Stimulated activated naive CD8-positive, alpha-beta T cell treated with anti-CD3 and anti-CD28 coated beads, Interleukin-15, amount 100 ng/mL, for 72 hours (primary cell): ENCODE measurements around the gene SHOC2.

Source experiments
- ATAC-seq: fragments of 150-1000 bp; cut with Tn5 transposase; 2 replicates; pipeline ENCODE4 v1.10.0; 2021; ENCODE audit warnings: mild to moderate bottlenecking, moderate library complexity
- DNase-seq, 2 donors: peaks; one replicate each; pipeline ENCODE4 v3.0.0; 2021 to 2022
- H3K27ac Mint-ChIP-seq, 2 donors: one replicate each; pipeline ENCODE4 v1.8.0; 2022; ENCODE audit warnings: mild to moderate bottlenecking in 2 of 2, mixed read lengths in 2 of 2, moderate library complexity in 2 of 2
- H3K27me3 Mint-ChIP-seq: one replicate; pipeline ENCODE4 v1.8.0; 2022; ENCODE audit warnings: mixed read lengths
- H3K4me1 Mint-ChIP-seq: one replicate; pipeline ENCODE4 v1.8.0; 2022; ENCODE audit warnings: mild to moderate bottlenecking, mixed read lengths
- H3K4me3 Mint-ChIP-seq, 2 donors: one replicate each; pipeline ENCODE4 v1.8.0; 2022; ENCODE audit warnings: mild to moderate bottlenecking in 2 of 2, mixed read lengths in 2 of 2, moderate library complexity in 1 of 2
- H3K9me3 Mint-ChIP-seq, 2 donors: one replicate each; pipeline ENCODE4 v1.8.0; 2022; ENCODE audit warnings: mixed read lengths in 2 of 2

SHOC2 gene

DNA sequence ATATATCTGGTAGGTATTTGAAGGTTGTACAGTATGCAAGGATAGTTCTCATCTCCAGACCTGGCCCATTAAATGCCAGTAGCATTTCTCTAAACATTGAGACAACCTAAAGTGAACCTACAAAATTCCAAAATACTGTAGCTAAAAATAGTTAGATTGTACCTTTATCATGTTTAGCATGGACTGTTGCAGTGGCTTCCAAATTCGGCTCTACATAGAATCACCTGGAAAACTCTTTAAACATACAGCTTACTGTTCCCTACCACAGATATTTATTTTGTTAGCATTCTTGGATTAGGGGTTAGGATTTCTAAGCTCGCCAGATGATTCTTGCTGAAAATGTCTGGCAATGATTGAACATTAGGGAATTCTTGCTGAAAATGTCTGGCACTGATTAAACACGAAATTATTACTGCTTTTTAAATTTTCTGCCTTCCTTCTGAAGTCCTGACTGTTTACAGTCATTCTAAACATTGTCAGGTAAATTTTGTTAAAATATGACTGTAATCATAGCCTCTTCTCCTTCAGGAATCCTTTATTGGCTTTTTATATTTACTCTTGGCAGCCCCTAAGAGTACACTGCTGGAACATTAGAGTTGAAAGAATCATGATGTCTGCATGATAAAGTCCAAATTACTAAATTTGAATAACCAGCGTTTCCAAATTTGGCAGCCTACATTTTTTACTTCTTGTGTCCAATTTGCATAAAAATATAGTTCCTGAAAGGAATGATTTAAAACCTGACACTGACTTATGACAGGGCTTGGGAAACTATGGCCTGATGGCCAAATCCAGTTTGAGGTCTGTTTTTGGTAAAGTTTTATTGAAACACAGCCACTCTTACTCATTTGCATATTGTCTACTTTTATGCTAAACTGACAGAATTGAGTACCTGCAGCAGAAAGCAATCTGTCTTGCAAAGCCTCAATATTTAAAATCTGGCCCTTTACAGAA lies 40.3 kb downstream of the SHOC2 start:
- H3K27ac Mint-ChIP-seq = no peak overlapping the region
- H3K4me3 Mint-ChIP-seq = no peak overlapping the region
- H3K9me3 Mint-ChIP-seq = no peaks in the 10 kb centered on the region
- DNase-seq = no peak
- no peaks in the 10 kb centered on the region for H3K27me3 Mint-ChIP-seq
- ATAC-seq = no peak
- peaks cover 43% of the 10 kb centered on the region for H3K4me1 Mint-ChIP-seq

DNA sequence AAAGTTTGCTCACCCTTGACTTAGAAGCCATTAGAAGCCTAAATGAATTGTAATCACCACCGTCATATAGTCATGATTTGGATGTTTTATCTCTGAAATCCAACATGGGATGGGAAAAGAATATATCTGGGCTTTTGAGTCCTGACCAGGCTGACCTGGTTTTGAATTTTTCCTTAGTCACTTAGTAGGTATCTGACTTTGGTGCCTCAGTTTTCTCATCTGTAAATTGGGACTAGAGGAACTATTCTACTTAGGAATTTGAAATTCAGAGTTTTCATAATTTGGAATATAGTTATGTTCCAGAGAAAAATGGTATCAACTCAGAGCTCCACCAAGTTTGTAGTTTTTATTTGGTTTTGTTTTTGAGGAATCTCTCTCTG lies 40.9 kb downstream of the SHOC2 start:
- Mint-ChIP-seq H3K9me3 (no peaks in the 10 kb centered on the region), H3K27ac (no peak overlapping the region), H3K4me3 (no peak overlapping the region), H3K27me3 (no peaks in the 10 kb centered on the region), H3K4me1 (peaks cover 40% of the 10 kb centered on the region)
- ATAC-seq = no peak
- no peak for DNase-seq

DNA sequence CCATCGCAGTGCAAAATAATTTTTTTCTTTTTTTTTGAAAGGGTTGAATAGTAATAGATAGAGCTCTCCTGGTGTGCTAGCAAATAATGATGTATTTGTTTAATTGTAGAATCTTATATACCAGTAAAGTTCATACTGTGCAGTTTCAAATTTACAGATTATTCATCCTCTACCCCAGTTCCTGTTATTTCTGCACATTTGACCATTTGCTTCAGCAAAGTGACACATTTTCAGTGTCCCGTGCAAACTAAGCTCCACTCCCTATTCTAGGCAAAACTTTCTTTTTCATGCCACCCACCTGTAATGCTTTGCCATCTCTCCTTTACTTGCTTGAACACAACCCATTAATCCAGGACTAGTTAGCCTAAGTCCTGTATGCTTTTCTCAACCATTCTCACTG lies 43.0 kb downstream of the SHOC2 start:
- Mint-ChIP-seq H3K4me3 (no peak overlapping the region), H3K27me3 (no peaks in the 10 kb centered on the region), H3K9me3 (no peaks in the 10 kb centered on the region), H3K27ac (no peak overlapping the region), H3K4me1 (peaks cover 37% of the 10 kb centered on the region)
- no peak for ATAC-seq
- no peak for DNase-seq

DNA sequence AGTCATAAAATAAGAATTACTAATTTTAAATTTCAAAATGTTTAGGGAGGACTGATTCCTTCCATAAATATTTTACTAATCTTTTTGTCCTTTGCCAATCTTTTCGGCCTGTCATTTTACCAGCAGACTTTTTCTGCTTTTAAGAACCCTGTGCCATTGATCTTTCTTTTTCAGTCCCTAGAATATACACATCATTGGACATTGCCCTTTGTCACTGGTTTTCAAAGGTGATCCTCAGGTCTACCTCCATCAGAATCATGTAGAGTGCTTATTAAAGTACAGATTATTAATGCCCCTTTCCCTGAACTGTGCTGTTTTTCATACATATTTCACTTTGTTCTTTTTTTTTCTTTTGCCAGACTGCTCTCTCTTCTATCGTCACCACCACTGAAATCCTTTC lies 43.8 kb downstream of the SHOC2 start:
- DNase-seq = no peak
- Mint-ChIP-seq H3K4me1 (peaks cover 31% of the 10 kb centered on the region), H3K4me3 (no peak overlapping the region), H3K27ac (no peak overlapping the region), H3K27me3 (no peaks in the 10 kb centered on the region), H3K9me3 (no peaks in the 10 kb centered on the region)
- no peak for ATAC-seq

DNA sequence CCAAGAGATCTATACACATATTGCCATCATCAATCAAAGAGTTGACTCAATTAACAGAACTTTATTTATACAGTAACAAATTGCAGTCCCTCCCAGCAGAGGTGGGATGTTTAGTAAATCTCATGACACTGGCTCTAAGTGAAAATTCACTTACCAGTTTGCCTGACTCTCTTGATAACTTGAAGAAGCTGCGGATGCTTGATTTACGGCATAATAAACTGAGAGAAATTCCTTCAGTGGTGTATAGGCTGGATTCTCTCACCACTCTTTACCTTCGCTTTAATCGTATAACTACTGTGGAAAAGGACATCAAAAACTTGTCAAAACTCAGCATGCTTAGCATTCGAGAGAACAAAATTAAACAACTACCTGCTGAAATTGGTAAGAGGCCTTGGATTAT lies 45.3 kb downstream of the SHOC2 start:
- no peaks in the 10 kb centered on the region for H3K27me3 Mint-ChIP-seq
- H3K9me3 Mint-ChIP-seq = no peaks in the 10 kb centered on the region
- H3K27ac Mint-ChIP-seq = no peak overlapping the region
- H3K4me3 Mint-ChIP-seq = no peak overlapping the region
- H3K4me1 Mint-ChIP-seq = peaks cover 28% of the 10 kb centered on the region
- no peak for ATAC-seq
- no peak for DNase-seq

DNA sequence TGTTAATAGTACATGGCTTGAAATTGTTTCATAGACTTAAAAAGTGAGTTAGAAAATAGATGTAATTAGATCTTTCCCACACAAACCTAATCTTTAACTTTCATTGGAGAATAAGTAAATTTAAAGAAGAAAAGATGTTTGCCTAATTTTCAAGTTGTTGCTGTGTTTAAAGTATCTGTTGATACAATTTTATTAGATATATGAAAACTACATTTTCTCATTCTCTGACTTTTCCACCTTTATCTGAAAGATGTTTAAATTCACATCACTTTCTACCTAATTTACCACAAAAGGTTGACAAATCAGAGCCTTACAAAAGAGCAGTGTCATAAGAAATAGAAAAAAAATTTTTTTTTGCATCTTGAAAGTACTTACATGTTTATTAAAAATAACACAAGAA lies 45.8 kb downstream of the SHOC2 start:
- Mint-ChIP-seq H3K4me1 (peaks cover 31% of the 10 kb centered on the region), H3K27me3 (no peaks in the 10 kb centered on the region), H3K4me3 (no peak overlapping the region), H3K9me3 (no peaks in the 10 kb centered on the region), H3K27ac (no peak overlapping the region)
- no peak for DNase-seq
- no peak for ATAC-seq

DNA sequence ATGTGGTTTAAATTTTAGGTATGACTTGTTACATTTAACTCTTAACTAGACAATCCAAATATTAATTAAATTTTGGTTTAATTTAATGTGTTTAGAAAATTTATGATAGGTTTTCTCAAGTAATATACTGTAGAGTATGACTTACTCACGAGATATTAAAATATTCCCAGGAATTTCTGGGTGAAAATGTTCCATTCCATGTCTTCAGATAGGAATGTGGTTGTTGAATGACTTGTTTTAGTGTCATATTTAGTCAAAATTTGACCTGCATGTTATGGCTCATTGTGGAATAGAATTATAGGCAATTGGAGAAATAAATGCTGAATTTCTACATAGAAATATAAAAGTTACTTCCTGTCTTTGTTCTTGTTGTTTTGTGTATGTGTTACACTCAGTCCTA lies 46.7 kb downstream of the SHOC2 start:
- no peak for ATAC-seq
- Mint-ChIP-seq H3K4me3 (no peak overlapping the region), H3K27ac (no peak overlapping the region), H3K27me3 (no peaks in the 10 kb centered on the region), H3K4me1 (peaks cover 41% of the 10 kb centered on the region), H3K9me3 (no peaks in the 10 kb centered on the region)
- DNase-seq = no peak

DNA sequence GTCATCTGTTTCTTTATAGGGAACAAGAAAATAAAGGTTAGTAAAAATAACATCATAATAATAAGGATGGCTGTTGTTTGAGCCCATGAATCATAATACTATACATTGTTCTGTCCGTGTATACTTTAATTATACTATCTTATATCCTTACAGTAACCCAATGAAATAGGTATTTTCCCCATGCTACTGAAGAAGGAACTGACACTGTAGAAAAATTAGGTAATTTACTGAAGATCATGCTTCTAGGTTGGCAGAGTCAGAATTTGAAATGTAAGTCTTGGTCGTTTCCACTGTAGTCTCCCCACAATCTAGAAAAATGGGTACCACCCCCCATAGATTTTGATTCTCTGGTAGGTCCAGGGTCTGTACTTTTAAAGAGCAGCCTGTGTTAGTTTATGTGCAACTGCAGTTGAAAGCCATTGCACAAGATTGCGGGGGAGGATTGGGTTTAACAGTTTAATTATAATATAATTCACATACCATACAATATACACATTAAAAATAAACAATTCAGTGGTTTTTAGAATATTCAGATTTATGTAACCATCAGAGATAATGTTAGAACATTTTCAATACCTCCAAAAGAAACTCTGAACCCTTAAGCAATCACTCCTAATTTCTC lies 47.7 kb downstream of the SHOC2 start:
- no peak overlapping the region for H3K27ac Mint-ChIP-seq
- H3K9me3 Mint-ChIP-seq = no peaks in the 10 kb centered on the region
- DNase-seq (no peak), ATAC-seq (no peak)
- peaks cover 45% of the 10 kb centered on the region for H3K4me1 Mint-ChIP-seq
- H3K4me3 Mint-ChIP-seq = no peak overlapping the region
- H3K27me3 Mint-ChIP-seq = no peaks in the 10 kb centered on the region

DNA sequence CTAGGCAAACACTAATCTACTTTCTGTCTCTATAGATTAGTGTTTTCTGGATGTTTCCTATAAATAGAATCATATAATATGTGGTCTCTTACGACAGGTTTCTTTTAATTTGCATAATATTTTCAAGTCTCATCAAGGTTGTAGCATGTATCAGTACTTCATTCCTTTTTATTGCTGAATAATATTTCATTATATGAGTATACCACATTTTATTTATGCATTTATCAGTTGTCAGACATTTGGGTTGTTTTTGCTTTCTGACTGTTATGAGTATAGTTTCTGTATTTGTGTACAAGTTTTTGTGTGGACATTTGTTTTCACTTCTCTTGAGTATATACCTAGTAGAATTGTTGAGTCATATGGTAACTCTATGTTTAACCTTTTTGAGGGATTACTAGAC lies 48.2 kb downstream of the SHOC2 start:
- ATAC-seq = no peak
- DNase-seq = no peak
- Mint-ChIP-seq H3K4me3 (no peak overlapping the region), H3K9me3 (no peaks in the 10 kb centered on the region), H3K4me1 (peaks cover 45% of the 10 kb centered on the region), H3K27ac (no peak overlapping the region), H3K27me3 (no peaks in the 10 kb centered on the region)

DNA sequence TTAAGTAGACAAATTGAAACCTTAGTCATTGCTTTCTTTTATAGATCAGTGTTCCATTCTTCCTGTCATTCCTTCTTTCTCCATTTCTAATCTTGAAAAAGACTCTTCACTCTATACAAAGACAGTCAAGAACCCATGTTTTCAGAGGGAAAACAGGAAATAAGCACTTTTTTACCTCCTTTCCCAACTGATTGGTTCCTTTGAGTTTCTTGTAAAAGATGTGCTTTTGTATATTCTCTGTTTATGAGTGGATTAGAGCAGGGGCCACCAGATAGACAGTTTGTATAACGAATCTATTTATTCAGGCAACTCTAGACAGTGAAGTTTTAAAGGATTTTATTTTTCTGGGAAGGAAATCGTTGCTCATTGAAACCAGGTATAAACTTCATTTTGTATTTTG lies 49.8 kb downstream of the SHOC2 start:
- peaks cover 43% of the 10 kb centered on the region for H3K4me1 Mint-ChIP-seq
- no peak overlapping the region for H3K4me3 Mint-ChIP-seq
- H3K27me3 Mint-ChIP-seq = no peaks in the 10 kb centered on the region
- ATAC-seq (no peak), DNase-seq (no peak)
- no peaks in the 10 kb centered on the region for H3K9me3 Mint-ChIP-seq
- no peak overlapping the region for H3K27ac Mint-ChIP-seq

DNA sequence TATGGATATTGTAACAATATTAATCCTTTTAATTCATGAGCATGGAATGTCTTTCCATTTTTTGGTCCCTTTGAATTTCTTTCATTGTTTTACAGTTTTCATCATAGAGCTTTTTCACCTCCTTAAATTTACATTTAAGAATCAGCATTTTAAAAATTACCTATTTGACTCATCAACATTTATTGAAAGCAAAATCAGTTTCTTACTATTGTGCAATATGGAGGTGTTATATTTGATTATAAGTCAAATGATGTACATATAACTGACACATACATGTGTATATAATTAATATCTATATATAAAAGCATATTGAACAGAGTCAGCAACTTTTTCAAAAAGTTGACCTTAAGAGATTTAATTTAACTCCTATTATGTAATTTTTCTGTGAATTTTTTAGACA lies 52.2 kb downstream of the SHOC2 start:
- no peak overlapping the region for H3K4me3 Mint-ChIP-seq

DNA sequence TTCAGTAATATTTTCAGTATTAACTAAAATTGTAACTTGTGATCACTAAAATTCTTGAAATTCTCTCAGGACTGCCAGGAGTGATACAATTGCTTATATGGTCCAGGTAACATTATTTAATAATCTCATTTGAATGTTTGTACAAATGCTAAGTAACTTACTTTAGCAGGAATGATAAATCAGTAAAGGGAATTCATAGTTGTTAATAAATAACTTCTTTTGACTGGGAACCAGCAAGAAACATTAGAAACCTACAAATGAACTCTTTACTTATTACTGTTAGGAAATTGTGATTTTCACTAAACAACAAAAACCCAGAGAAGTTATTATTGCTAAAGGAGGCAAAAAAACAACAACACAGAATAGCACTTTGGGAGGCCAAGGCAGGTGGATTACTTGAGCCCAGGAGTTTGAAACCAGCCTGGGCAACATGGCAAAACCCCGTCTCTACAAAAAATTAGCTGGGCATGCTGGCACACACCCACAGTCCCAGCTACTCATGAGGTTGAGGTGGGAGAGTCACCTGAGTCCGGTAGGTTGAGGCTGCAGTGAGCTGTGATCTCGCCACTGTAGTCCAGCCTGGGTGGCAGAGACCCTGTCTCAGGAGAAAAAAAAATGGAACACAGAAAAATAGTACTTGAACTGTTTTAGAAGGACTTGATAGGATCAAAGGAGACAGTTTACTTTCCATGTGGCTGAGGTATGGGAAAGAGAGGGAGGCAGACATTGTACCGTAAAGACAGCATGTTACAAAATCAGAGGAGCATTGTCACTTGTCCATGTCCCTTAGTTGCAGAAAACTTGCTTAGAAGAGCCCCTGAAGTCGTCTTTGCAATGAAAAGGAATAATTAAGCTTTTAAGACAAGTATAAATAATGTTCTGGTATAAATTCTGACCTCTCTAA lies 53.1 kb downstream of the SHOC2 start:
- Mint-ChIP-seq H3K27me3 (no peaks in the 10 kb centered on the region), H3K27ac (no peak overlapping the region), H3K9me3 (no peaks in the 10 kb centered on the region), H3K4me1 (peaks cover 44% of the 10 kb centered on the region), H3K4me3 (no peak overlapping the region)
- ATAC-seq = no peak
- no peak for DNase-seq

More for the DNA sequence above, 52.2 kb downstream of the SHOC2 start:
- ATAC-seq = no peak
- Mint-ChIP-seq H3K27me3 (no peaks in the 10 kb centered on the region), H3K4me1 (peaks cover 43% of the 10 kb centered on the region), H3K9me3 (no peaks in the 10 kb centered on the region), H3K27ac (no peak overlapping the region)
- DNase-seq = no peak

DNA sequence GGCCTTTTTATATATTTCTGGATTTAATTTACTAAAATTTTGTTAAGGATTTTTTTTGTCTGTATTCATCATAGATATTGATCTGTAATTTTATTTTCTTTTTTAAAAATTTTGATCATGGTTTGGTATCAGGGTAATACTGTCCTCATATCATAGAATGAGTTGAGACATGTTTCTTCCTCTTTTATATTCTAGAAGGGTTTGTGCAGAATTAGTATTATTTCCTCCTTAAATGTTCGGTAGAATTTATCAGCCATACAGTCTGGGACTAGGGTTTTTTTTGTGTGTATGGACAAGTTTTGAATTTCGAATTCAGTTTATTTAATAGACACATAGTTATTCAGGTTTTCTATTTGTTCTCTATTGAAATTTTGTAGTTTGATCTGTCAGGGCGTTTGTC lies 54.0 kb downstream of the SHOC2 start:
- no peak for ATAC-seq
- Mint-ChIP-seq H3K9me3 (no peaks in the 10 kb centered on the region), H3K4me1 (peaks cover 51% of the 10 kb centered on the region), H3K4me3 (no peak overlapping the region), H3K27ac (no peak overlapping the region), H3K27me3 (no peaks in the 10 kb centered on the region)
- DNase-seq = no peak

DNA sequence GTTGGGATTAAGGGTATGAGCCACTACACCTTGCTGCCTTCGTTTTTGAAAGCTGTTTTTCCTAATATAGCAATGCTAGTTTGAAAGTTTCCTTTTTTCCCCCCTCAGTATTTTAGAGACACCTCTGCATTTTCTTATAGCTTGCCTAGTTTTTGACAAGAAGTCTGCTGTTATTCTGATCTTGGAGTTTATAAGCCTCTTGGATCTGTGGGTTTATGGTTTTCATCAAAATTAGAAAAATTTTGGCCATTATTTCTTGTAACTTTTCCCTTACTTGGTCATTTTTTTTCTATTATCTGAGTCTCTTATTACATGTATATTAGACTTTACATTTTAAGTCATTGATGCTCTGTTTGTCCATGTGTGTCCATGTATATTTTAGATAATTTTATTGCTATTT lies 57.2 kb downstream of the SHOC2 start:
- DNase-seq (no peak), ATAC-seq (no peak)
- no peak overlapping the region for H3K4me3 Mint-ChIP-seq
- peaks cover 59% of the 10 kb centered on the region for H3K4me1 Mint-ChIP-seq
- H3K27ac Mint-ChIP-seq = no peak overlapping the region
- H3K9me3 Mint-ChIP-seq = peaks cover 0 to 10% of the 10 kb centered on the region in 2 donors
- H3K27me3 Mint-ChIP-seq = no peaks in the 10 kb centered on the region

DNA sequence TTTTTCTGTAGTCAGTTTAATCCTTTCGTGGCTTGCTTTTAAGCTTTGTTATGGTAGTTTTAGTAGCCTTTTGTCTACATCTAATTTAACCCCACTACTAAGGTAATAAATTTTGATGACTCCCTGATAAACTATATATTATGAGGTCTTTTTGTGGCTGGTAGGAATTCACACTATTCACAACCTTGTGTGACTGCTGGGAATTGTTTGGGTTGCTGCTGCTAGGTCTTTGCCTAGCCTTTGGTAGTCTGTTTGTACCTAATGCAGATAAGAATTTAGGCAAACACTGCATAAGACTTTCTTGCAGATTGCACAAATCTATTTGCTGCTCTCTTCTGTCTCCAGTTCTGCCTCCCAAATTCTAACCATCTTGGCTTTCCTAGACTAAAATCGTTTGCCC lies 58.3 kb downstream of the SHOC2 start:
- Mint-ChIP-seq H3K27me3 (no peaks in the 10 kb centered on the region), H3K27ac (peak overlapping the region in 1 of 2 donors; percentile 91), H3K9me3 (peaks cover 0 to 10% of the 10 kb centered on the region in 2 donors), H3K4me3 (no peak overlapping the region), H3K4me1 (peaks cover 55% of the 10 kb centered on the region)
- ATAC-seq (no peak), DNase-seq (no peak)

DNA sequence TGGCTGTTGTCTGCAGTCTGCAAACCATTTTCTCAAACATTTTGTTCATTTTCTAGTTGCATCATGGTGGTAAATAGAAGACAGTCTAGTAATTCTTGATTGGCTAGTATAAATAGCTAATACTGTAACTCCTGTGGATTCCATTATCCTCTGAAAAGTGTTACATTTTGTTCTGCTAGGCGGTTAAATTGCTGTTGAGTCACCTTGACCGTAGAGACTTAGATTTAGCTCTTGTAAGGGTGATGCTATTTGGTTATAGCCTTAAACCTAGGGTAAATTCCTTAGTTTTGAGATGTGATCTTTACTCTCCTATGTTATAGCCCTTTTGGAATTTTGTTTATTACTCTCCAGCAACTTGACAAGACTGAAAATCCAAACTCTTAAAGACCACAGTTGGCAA lies 58.8 kb downstream of the SHOC2 start:
- Mint-ChIP-seq H3K27me3 (no peaks in the 10 kb centered on the region), H3K4me3 (no peak overlapping the region), H3K4me1 (peaks cover 52% of the 10 kb centered on the region), H3K9me3 (peaks cover 0 to 10% of the 10 kb centered on the region in 2 donors), H3K27ac (no peak overlapping the region)
- DNase-seq (no peak), ATAC-seq (no peak)
